Stimulated activated CD8-positive, alpha-beta memory T cell treated with anti-CD3 and anti-CD28 coated beads, Interleukin-12 subunit alpha, Interleukin-12 subunit beta, amount 100 ng/mL, for 1 hour (primary cell): ENCODE measurements around the gene MS4A18.
"Not testable (repeated sequence)": the region's sequence is repeated elsewhere in the genome, so short reads cannot be mapped to it uniquely, and the experiment has no call there.

Experiments
- DNase-seq: peaks from one replicate; pipeline ENCODE4 v3.0.0-alpha.2; 2020; ENCODE audit warnings: low read depth

The MS4A18 gene

DNA sequence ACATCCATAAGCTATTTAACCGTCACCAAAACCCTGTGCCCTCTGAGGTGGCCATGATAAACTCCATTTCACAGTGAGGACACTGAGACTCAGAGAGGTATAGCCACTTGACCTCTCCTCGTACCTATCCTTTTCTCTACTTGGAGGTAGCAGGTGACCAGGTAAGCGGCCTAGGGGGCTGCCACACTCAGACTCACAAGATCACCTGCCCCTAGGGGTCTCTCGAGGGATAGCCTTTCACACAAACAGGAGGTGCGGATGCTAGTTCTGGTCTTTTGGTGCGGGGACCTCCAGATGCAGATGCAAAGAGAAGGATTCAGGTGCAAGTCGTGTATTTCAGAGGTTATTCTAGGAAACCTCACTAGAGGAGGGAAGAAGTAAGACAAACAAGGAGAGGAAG is 14.6 kb downstream of the MS4A18 start:
- no peak for DNase-seq

DNA sequence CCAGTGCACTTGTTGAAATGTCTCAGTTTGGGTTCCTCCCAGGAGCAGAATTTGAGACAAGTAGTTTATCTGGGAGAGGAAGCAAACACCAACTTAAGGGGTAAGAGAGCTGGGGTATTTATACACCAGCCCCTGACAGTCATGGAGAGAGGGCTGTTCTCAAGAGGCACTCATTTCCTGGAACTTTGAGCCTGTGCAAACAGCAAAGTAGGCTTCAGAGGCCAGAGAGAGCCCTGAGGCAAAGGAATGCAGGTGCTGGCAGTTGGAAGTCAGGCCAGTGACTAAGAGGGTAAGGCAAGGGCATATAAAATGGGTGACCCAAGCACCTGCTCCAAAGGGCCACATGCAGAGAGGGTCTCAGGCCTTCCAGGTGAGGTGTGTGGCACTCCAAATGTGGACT is 16.1 kb downstream of the MS4A18 start:
- DNase-seq = no peak

DNA sequence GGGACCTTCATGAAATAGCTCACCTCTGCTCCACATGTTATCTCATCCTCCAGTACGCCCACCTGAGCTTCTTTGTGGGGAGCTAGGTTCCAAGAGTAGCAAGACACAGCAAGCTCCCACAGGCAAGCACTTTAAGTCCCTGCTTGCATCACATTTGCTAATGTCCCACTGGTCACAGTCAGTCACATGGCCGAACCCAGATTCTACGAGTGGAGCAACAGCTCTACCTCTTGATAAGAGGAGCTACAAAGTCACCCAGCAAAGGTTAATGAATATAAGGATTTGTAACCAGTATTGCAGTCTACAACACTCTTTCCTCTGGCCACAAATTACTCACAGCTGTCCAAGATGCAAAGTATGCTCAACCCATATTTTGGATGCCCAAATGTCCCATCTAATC is 16.9 kb downstream of the MS4A18 start:
- no peak for DNase-seq

- DNase-seq = no peak
Observed at GRCh38 chr11:60743058-60743457, 18.5 kb downstream of the MS4A18 start.

- DNase-seq = no peak
Observed at GRCh38 chr11:60744114-60744513, 19.6 kb downstream of the MS4A18 start.

- DNase-seq = no peak
Observed at GRCh38 chr11:60747359-60747873, 22.9 kb downstream of the MS4A18 start.

DNA sequence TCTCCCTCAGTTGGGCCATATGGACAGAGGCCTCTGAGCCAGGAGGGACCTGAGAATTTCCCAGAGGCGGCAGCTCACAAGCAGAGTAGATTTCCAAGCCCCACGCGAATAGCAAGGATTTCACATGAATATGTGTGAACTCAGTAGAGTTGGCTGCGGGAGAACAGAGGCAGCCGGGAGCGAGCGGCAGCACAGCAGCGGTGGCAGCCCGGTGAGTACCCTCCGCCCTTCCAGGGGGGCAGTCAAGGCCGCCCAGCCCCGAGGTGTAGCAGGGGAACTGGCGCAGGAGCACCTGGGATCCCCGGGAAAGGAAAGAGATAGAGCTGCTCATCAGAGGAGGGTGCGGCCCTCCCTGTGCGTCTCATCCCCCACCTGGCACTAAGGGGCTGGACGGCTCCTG is 23.7 kb downstream of the MS4A18 start:
- DNase-seq = no peak

DNA sequence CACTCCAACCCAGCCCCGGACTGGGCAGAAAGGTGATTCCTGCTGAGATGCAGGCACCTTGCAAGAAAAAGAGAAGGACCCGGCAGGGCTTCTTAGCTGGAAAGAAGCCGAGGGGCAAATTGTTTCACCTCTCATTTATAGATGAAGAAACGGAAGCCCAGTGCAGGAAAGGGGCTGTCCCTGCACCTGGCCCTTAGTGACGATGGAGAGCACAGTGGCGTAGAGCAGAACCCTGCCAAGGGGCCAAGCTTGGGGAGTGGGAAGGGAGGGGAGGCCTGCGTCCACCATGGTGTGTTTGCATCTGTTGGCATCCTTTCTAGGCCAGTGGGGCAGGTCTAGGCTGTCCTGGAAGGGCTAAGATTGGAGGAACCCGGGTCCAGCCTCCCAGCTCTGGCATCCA is 24.3 kb downstream of the MS4A18 start:
- no peak for DNase-seq

DNA sequence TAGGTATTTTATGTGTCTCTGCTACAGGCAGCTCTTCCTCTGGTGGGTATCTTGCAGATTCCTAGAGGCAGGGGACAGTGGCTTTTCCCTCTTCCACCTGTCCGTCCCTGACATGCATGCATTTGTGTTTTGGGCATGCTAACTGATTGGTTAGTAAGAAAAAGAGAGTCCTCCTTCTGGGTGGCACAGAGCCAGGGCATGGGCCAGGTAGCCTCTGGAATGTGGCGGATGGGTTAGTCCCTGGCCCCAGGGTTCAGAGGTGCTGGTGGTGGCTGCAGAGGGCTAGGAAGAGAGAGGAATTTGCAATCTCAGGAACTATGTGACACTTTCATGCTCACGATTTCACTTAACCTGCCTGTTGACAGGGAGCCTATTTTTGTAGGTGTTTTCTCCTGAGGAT is 26.4 kb downstream of the MS4A18 start:
- no peak for DNase-seq

- DNase-seq = no peak
Observed at GRCh38 chr11:60753309-60753708, 28.8 kb downstream of the MS4A18 start.

GRCh38 chr11:60754887-60755286 is 30.4 kb downstream of the MS4A18 start:
- DNase-seq = no peak

GRCh38 chr11:60756307-60757032 is 31.9 kb downstream of the MS4A18 start, which contains the start of gene MS4A15:
Gene MS4A15, plus strand, starts transcription at chr11:60756867. Its CDS starts 6,867 bp downstream, at chr11:60763734.
- DNase-seq = no peak

DNA sequence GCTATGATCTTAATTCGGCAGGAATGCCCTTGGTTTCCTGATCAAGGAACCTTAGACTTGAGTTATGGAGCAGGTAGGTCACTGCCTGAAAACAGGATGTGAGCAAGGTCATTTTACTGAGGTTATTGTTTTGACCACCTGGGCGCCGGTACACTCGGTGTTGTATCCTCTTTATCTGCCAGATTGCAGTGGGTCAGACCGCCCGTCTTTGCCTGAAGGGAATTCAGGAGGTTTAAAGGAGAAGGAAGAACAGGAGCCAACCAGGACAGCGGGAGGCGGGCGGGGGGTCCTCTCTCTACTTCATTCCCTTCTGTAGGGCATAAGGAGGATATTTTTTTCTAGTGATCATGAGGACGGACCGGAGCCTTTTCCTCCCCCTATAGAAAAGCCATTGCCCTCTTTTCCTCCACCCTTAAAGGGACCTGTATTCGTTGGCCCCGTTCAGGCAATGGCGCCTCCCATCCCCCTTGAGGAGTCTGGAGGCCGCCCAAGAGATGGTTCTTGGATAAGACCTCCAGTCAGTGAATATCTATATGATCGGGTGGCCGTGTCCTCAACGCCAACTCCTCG is 32.8 kb downstream of the MS4A18 start:
- DNase-seq = no peak

DNA sequence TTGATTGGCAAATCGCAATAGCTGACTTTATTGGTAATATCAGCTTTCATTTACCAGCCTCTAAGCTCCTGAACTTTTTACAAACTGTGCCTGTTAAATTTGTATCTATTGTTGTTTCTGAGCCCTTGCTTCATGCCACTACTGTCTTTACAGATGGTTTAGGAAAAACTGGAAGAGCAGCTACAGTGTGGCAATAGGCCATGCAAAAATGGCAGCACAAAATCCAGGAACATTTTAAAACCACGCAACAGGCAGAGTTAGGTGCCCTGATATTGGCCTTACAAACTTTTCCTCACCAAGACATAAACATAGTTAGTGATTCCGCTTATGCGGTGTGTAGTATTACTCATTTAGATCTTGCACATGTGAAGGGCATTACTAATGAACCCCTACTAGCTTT is 34.2 kb downstream of the MS4A18 start:
- not testable (repeated sequence) for DNase-seq

DNA sequence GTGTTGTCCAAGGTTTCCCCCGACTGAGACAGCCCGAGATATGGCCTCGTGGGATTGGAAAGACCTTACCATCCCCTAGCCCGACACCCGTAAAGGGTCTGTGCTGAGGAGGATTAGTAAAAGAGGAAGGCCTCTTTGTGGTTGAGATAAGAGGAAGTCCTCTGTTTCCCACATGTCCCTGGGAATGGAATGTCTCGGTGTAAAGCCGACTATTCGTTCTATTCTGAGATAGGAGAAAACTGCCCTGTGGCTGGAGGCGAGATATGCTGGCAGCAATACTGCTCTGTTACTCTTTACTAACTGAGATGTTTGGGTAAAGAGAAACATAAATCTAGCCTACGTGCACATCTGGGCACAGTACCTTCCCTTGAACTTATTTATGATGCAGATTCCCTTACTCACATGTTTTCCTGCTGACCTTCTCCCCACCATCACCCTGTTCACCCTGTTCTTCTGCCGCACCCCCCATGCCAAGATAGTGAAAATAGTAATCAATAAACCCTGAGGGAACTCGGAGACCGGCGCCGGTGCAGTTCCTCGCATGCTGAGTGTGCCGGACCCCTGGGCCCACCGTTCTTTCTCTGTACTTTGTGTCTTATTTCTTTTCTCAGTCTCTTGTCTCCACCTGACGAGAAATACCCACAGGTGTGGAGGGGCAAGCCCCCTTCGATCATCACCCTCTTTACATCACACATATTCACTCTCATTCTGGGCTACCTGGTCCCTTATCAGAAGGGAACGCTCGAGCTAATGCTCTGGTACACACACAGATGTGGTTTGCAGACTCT is 35.1 kb downstream of the MS4A18 start:
- not testable (repeated sequence) for DNase-seq

GRCh38 chr11:60761436-60762190 is 37.1 kb downstream of the MS4A18 start:
- no peak for DNase-seq

DNA sequence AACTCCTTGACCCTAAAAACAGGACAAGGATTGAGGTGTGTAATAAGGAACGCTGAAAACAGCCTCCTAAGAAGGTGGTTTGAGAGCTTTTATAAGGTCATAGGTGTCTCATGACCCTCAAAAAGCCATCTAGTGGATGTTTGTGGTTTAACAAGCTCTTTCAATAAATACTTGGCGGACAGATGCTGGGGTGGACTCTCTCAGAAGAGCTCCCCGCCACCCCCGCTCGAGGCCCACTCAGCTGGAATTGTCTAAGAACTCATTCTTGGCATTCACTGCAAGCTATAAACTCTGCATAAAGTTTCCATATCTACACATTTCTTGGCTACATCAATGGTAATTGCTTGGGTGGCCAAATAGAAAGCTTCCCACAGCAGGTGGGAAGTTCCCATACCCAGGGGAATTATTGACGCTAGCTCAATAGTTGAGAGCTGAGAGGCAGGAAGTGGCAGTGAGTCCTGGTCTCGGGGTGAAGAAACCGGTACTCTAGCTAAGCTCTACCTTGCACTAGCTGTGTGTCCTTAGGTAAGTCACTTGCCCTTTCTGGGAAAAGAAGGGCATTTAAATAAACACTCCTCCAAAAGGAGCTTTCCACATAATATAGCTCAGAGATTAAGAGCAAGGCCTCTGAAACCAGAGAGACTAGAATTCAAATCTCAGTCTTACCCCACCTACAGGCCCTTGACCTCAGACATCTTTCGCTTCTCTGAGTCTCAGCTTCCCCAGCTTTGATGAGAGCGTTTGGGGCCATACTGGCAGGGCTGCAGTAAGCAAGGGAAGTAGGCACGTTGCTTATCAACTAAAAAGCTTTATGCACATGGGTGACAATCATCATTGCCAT is 38.6 kb downstream of the MS4A18 start:
- DNase-seq = no peak

- no peak for DNase-seq
Observed at GRCh38 chr11:60763692-60764369, 39.3 kb downstream of the MS4A18 start.

GRCh38 chr11:60764879-60765278 is 40.4 kb downstream of the MS4A18 start:
- no peak for DNase-seq

DNA sequence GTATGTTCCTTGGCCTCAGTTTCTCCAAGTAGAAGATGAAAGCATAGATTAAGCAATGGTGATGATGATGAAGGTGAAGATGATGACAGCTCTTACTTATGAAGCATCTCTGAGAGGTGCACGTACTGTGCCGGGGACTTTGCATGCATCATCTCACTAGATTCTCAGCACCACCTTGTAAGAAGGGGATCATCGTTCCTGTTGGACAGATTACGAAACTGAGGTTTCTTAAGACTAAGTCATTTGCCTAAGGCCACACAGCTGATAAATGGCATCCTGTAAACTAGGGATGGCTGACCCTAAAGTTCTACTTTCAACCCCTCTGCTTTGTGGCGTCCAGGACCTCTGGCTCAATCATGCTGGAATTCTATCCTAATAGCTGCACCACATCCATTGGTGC is 40.8 kb downstream of the MS4A18 start:
- DNase-seq = no peak

GRCh38 chr11:60766547-60766946 is 42.0 kb downstream of the MS4A18 start:
- DNase-seq = no peak
